Cardiac septum (tissue), 1 donor: Measurements from ENCODE around the gene ARHGAP32. TPM values are rescaled to one million over a fixed set of nuclear protein-coding genes. Genes with fewer than 3 reads are reported as not detected.
"Not testable (repeated sequence)": the region's sequence is repeated elsewhere in the genome, so short reads cannot be mapped to it uniquely, and the experiment has no call there.

Experiments used
- DNase-seq: peaks from one replicate; pipeline ENCODE4 v3.0.0-alpha.2; 2020; ENCODE audit warnings: low spot score
- intact Hi-C: fragments of 100-400 bp; cut with DNase I; formaldehyde crosslinking; loops from one replicate; pipeline ENCODE4 v1.14.0; 2022
- total RNA-seq: library from RNA; stranded (reverse); fragmentation: NEBNext Ultra II Directional; extraction: Animal tissue kit (Norgen Biotek cat#: 25700); gene quantifications from one replicate; pipeline ENCODE4 v1.2.1, GENCODE V29; 2021
- donor health status: DM: no; HTN: no; CAD: no.

Gene ARHGAP32
- total RNA-seq, 1 donor from 2014 or later: 4.1 TPM

DNA sequence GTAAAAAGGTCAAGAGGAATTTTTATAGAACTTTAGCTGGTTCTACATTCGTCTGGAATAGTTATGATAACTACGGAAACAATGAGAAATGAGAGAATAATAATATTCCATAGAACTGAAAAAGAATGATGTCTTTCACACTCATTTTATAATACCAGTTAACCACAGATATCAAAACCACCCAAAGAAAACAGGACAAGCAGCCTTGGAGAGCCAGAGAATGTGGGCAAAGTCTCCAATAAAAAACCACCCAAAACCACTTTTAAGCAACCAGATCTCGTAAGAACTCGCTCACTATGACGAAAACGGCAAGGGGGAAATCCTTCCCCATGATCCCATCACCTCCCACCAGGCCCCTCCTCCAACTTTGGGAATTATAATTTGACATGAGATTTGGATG, 60.8 kb downstream of the ARHGAP32 start:
- intact Hi-C loops: loop anchor here (5.0 kb wide), 1 partner anchor 201 kb away; no protein-coding TSS in a partner anchor
- DNase-seq: no peak

DNA sequence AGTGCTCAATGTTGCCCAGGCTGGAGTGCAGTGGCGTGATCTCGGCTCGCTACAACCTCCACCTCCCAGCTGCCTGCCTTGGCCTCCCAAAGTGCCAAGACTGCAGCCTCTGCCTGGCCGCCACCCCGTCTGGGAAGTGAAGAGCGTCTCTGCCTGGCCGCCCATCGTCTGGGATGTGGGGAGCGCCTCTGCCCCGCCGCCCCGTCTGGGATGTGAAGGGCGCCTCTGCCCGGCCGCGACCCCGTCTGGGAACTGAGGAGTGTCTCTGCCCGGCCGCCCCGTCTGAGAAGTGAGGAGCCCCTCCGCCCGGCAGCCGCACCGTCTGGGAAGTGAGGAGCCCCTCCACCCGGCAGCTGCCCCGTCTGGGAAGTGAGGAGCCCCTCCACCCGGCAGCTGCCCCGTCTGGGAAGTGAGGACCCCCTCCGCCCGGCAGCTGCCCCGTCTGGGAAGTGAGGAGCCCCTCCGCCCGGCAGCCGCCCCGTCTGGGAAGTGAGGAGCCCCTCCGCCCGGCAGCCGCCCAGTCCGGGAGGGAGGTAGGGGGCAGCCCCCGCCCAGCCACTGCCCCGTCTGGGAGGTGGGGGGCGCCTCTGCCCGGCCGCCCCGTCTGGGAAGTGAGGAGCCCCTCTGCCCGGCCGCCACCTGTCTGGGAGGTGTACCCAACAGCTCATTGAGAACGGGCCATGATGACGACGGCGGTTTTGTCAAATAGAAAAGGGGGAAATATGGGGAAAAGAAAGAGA, 63.1 kb downstream of the ARHGAP32 start:
- intact Hi-C loops, DNase-seq: not testable (repeated sequence)

DNA sequence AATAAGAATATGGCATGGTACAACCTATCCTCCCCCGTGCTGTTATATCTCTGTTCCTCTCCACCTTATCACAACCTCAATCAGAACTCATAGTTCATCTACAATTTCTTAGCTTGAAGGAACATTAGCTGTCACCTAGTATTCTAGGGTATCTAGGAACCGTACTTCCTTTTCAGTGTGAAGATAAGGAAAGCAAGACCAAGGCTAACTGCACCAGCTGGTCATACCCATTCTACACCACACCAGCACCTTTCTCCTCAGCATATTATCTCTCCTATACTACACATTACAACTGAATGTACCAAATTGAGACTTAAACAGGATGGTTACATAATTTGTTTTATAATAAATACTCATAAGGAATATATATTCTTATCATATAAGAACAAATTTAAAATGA, 73.1 kb downstream of the ARHGAP32 start:
- intact Hi-C loops: loop anchor here (5.0 kb wide), 1 partner anchor 633 kb away; no protein-coding TSS in a partner anchor
- DNase-seq: no peak

DNA sequence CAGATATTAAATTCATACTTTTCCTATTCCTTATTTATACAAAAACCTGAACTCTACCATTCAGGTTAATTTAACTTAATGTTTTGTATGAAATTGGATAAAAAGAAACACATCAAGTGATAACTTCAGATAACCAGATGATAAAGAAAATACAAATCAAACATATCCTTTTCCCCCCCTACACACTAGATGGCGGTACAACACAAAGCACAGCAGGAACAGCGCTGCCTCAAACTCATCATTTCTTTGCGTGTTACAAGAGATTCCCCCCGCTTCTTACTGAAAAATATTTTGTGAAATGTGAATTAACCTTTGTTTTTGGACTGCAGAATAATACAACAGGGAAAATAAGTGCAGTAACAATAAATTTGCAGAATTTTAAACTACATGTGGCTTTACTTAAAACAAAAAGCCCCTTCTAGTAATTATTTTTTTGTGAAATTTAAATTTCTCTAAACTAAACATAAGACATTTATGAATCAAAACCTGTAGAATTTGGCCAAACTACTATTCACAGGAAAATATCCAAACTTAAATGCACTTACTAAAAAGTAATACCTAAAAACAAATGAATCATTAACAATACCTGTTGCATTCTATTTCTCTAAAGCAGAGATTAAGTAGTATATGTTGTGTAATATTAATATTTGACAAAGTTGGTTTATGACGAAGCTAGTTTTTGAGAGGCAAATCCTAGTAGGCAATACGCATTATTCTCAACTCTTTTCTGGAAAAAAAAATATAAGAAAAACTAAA, 74.4 kb downstream of the ARHGAP32 start:
- DNase-seq: no peak
- intact Hi-C loops: loop anchor here (5.0 kb wide), 1 partner anchor 635 kb away; no protein-coding TSS in a partner anchor

DNA sequence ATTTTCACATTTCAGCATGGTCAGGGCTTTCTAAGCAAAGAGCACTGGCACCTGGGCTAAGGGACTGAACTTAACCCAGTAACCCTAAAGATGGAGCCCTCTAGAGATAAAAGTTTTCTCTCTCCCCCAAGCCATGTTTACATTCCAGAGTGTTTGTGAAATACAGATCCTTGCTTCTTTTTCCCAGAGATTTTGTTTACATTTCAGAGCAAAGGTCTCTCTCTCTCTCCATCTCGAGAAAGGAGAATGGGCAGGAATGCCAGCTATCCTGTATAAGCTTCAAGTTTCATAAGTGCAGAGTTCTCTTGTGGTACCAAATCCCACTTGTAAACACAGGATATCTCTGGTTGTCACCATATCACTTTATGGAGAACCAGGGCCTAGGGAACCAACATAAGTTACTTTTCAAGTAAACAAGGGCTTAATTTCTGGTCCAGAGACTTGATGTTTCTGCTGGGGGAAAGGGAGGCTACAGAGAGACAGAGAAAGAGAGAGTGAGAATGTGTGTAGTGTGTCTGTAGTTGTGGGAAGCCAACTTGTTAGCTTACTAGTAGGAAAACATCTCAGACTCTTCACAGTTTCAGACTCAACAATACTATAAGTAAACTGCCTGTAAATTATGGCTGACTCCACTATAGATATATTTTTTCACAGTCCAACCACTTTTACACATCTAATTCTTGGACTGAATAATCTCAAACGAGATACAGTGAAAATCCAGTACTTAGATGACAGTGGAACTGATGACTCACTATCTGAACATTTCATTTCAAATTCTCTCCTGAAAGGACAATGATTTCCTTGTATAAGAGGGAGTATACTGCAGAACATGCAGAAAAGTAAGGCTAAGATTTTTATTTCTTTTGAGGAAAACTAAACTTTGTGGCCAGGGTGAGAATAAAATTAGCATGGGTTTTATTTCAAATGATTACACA, 76.2 kb downstream of the ARHGAP32 start:
- intact Hi-C loops: loop anchor here (1.0 to 5.0 kb wide), 2 partner anchors 216 to 636 kb away; no protein-coding TSS in a partner anchor
- DNase-seq: no peak

DNA sequence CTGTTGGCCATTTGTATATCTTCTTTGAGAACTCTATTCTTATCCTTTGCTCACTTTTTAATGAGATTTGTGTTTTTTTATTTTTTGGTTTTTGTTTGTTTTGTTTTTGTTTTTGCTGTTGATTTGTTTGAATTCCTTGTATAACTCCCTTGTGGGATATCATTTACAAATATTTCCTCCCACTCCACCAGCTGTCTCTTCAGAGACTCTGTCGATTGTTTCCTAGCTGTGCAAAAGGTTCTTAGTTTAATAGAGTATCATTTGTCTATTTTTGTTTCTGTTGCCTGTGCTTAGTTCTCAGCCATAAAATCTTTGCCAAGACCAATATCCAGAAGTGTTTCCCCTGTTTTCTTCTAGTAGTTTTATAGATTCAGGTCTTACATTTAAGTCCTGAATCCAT, 82.4 kb downstream of the ARHGAP32 start:
- intact Hi-C loops: no loop called here
- DNase-seq: no peak

DNA sequence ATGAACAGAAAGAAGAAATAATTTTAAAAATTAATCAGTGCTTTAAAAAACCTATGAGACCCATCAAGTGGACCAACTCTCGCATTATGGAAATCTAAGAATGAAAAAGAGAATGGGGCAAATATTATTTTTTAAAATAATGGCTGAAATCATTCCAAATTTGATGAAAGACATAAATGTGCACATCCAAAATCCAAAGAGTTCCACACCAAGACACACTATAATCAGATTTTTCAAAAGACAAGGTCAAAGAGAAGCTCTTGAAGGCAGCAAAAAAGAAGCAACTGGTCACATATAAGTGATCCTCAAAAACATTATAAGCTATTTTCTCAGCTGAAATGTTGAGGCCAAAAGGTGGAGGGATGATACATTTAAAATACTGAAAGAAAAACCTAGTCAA, 85.3 kb downstream of the ARHGAP32 start:
- DNase-seq: no peak

DNA sequence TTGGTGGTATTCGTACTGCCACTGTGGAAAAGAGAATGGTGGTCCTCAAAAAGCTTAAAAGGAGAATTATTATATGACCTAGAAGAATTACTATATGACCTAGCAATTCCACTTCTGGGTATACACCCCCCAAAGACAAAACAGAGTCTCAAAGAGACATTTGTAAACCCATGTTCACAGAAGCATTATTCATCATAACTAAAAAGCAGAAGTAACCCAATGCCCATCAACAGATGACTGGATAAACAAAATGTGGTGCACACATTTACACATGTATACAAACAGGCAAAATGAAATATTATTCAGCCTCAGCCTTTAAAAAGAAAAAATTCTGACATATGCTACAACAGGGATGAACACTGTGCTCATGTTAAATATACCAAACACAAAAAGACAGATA, 89.4 kb downstream of the ARHGAP32 start:
- intact Hi-C loops: no loop called here
- no peak for DNase-seq

More for the DNA sequence above, 85.3 kb downstream of the ARHGAP32 start:
- intact Hi-C loops: no loop called here

DNA sequence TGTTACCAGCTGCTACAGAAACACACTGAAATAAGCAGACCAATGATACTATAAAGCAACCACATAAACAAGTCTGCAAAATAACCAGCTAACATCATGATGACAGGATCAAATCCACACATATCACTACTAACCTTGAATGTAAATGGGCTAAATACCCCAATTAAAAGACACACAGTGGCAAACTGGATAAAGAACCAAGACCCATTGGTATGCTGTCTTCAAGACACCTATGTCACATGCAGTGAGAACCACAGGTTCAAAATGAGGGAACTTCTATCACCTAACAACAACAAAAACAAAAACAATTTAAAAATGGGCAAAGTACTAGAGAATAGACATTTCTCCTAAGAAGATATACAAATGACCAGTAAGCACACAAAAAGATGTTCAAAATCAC, 89.9 kb downstream of the ARHGAP32 start:
- intact Hi-C loops: no loop called here
- no peak for DNase-seq

DNA sequence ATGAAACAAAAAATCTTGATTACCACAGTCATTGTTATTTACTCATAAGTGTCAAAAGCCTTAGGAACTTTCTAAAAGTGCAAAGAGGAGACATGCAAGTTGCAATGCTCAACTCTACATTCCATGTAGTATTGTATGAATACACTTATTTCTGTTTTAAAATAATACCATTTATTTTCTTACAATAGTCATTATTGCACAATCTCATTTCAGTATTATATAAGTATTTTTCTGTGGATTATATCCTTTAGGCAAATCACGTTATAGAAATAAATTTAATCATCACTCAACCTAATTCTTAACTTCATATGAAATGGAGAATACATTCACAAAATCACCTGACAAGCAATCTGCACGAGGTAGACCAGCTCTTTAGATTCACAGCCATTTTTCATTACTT, 98.8 kb downstream of the ARHGAP32 start:
- no peak for DNase-seq
- intact Hi-C loops: no loop called here

DNA sequence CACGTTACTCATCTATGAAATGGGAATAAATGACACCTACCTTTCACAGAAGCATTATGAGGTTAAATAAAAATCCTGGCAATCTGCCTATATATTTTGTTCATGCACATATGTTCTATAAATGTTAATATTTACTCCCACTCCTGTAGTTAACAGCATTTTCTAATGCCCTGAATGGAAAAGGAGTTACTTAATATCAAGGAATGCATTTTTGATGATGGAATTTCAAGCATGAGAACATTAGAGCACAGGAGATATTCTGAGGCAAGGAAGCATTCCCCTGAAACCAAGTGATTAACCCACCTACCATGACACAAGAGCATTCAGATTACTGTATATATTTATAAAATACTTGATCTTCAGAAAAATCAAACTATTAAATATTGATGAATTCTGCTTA, 102.1 kb downstream of the ARHGAP32 start:
- intact Hi-C loops: no loop called here
- no peak for DNase-seq

DNA sequence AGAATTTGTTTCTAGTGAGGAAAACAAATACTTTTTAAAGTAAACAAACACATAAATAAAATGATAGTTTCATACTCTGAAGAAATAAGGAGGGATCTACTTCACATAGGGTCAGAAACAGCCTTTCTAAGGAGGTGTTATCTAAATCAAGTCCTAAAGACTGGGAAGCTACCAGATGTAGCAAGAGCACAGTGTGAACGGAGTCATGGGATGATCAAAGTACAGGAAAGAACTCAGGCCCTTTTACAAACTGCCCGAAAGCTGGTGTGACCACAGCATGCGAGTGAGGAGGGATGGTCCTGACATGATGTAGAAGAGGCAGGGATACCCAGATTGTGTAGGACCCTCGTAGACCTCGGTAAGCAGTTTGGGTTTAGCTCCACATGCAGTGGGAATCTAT, 102.8 kb downstream of the ARHGAP32 start:
- intact Hi-C loops: no loop called here
- DNase-seq: no peak

DNA sequence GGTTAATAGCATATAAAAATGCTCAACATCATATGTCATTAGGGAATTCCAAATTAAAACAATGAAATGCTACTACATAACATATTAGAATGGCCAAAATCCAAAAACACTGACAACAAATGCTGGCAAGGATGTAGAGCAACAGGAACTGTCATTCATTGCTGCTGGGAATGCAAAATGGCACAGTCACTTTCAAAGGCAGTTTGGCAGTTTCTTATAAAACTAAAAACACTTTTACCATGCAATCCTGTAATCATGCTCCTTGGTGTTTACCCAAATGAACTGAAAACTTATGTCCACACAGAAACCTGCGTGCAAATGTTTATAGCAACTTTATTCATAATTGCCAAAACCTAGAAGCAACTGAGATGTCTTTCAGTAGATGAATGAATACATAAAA, 105.1 kb downstream of the ARHGAP32 start:
- intact Hi-C loops: no loop called here

DNA sequence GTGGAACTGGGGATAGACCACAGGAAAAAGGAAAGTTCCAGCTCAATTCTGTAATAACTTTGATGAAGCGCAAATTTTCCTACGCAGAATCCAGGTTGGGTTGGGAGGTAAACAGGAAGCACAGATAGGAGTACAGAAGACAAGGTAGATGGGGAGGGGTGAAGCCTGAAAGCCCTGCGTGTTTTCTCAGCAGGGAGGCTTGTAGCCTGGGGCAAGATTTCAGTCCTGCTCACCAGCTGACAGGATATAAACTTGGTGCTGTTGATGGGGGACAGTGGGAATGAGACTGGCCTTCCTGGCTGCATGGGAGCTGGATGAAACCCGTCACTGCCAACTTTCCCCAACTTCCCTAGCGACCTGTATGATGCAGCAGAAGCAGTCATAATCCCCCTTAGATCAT, 114.9 kb downstream of the ARHGAP32 start:
- DNase-seq: no peak
- intact Hi-C loops: no loop called here

More for the DNA sequence above, 105.1 kb downstream of the ARHGAP32 start:
- DNase-seq: no peak

DNA sequence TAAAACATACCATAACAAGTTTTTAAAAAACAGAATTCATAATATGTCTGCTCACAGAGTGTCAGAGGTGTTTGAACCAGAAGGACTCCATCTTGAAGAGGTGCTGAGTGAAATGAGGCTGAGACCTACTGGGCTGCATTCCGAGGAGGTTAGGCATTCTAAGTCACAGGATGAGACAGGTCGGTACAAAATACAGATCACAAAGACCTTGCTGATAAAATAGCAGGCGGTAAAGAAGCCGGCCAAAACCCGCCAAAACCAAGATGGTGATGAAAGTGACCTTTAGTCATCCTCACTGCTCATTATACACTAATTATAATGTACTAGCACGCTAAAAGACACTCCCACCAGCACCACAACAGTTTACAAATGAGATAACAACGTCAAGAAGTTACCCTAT, 116.4 kb downstream of the ARHGAP32 start:
- intact Hi-C loops: no loop called here
- DNase-seq: no peak

DNA sequence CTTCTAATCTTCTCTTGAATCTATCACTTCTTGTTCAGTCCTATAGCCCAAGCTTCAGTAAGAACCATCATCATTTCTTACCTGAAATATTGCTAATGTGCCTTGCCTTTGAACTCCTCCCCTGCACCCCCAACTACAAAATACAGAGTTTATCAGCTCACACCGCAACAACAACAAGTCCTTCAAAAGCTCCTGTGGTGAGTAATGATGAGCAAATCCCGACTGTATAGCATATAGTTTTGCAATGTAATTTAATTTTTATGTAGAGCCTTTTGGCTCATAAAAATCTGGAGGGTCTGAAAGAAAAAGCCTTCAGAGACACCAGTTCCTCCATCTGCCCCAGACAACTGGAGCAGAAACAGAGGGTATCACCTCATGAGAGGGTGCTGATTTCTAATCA, 124.7 kb downstream of the ARHGAP32 start:
- no peak for DNase-seq
- intact Hi-C loops: no loop called here

DNA sequence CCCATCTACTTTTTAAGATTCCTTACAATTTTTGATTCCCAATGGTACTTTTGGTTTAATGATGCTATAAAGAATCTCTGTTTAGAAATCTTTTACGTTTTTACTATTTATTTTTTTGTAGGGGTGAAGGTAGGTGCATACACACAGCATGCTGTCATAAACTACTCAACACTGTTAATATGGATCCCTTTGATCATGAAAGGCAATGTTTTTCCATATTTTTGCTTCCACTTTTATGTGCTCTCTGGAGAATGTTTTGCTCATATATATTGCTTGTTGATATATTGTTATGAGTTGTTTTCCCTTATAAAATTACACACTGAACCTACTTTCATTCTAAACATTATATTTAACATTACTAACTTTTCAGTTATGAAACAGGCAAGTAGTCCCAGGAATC, 125.9 kb downstream of the ARHGAP32 start:
- intact Hi-C loops: no loop called here
- no peak for DNase-seq

DNA sequence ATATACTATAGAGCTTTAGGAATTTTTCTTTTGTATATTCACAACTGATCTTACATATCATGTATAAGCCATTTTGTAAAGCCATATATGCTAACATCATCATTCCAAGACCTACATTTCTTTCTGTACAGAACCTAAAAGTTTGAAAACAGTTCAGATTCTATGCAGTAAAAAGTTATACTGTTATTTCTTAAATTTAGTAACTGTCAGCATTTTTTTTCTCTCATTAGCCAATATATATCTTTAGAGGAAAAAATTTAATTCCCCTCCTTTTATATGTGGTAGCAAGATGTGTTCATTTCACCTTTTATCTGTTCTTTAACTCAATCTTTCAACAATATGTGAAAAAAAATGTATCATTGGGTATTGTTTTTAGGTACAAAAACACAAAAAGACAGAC, 129.0 kb downstream of the ARHGAP32 start:
- DNase-seq: no peak
- intact Hi-C loops: no loop called here

DNA sequence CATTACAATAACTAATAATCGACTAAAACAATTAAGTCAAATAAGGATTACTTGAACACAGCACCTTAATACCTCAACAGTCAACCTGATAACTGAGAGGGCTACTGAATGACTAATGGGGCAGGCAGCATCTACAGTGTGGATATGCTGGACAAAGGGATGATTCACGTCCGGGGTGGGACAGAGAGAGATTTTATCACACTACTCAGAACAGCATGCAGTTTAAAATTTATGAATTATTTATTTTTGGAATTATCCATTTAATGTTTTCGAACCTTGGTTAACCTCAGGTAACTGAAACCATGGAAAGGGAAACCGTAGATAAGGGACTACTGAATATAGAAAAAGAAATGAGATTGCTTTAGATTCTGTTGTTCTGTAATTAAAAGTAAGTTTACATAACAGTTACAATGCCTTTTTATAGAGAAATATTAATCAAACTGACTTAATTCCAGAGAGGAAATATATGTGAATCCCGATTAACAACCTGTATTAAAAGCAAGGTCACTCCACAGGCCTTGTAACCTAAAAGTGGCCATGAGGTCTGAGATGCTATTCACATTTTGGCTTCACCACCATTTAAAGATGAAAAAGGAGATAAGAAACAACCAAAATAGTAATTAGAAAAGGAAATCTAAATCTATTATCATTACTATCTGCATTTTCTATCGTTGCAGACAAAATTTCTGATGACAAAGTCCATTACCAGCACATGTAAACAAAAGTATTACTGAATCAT, 130.5 kb downstream of the ARHGAP32 start:
- no peak for DNase-seq
- intact Hi-C loops: no loop called here
